HCT116 (cell line): ENCODE measurements around the gene ARFGEF3. TPM values are rescaled to one million over a fixed set of nuclear protein-coding genes. Genes with fewer than 3 reads are reported as not detected.

Source experiments
- ATAC-seq: fragments of 200-7000 bp; cut with Tn5 transposase; 2 replicates; pipeline ENCODE4 v1.9.1; 2020; ENCODE audit warnings: mild to moderate bottlenecking, moderate library complexity
- BruUV-seq: library from RNA; stranded (reverse); fragments of 400-500 nt; replicated peaks from 2 replicates; lab custom pipeline; 2021; lab: Mats Ljungman, UMichigan
- CTCF ChIA-PET: fragments of 300-600 bp; sonication (Branson Sonifier 250); formaldehyde crosslinking; loops from one replicate; lab custom pipeline; 2021; ENCODE audit warnings: antibody characterized with exemption; lab: Charles Lee
- POLR2A ChIA-PET: fragments of 300-600, 350-600 bp; sonication (Branson Sonifier 250); formaldehyde crosslinking; loops from one replicate; lab custom pipeline; 2021; ENCODE audit warnings: antibody characterized with exemption; lab: Charles Lee
- RAD21 ChIA-PET, 2 experiments: fragments of 300-600 bp; sonication (Branson Sonifier 250); formaldehyde crosslinking; loops; one replicate each; lab custom pipeline; 2023; ENCODE audit warnings: low total read pairs in 2 of 2; ENCODE audit not compliant: uncharacterized antibody in 2 of 2, unreplicated experiment in 2 of 2, low non-redundant PET in 1 of 2; lab: Charles Lee
- DNase-seq: peaks from one replicate; pipeline ENCODE4 v3.0.0-alpha.2; 2010; ENCODE audit warnings: low read depth, low spot score
- H2AFZ ChIP-seq: fragments of 200-600 bp; shearing (Covaris generic), sonication (generic); 2 replicates; pipeline ENCODE4 v1.6.1; 2017; ENCODE audit warnings: low read depth, mixed run types, mixed read lengths, antibody characterized with exemption, low read length; ENCODE audit not compliant: poor library complexity, severe bottlenecking
- H3K27ac ChIP-seq: 2 replicates; pipeline ENCODE4 v1.5.1; 2012; ENCODE audit warnings: low read depth, low read length
- H3K27me3 ChIP-seq: fragments of 200-600 bp; sonication (generic); 2 replicates; pipeline ENCODE4 v1.6.1; 2016; ENCODE audit warnings: mixed run types, low read length, mixed read lengths; ENCODE audit not compliant: insufficient read depth
- H3K36me3 ChIP-seq, 2 experiments: fragments of 200-500 bp in 1 of 2; fragments of 200-600 bp in 1 of 2; sonication (Bioruptor generic) in 1 of 2; sonication (generic) in 1 of 2; 2 replicates each; pipeline versions ENCODE4 v1.5.1 to v1.6.1; 2014 to 2016; ENCODE audit warnings: low read length in 2 of 2, inconsistent platforms in 1 of 2, mixed read lengths in 1 of 2, mixed run types in 1 of 2; ENCODE audit not compliant: insufficient read depth in 2 of 2, control insufficient read depth in 1 of 2
- H3K4me1 ChIP-seq, 2 experiments: fragments of 200-600 bp in 1 of 2; sonication (generic) in 1 of 2; 2 replicates each; pipeline versions ENCODE4 v1.5.1 to v1.6.1; 2012 to 2017; ENCODE audit warnings: low read length in 2 of 2, inconsistent platforms in 1 of 2, mild to moderate bottlenecking in 1 of 2, mixed read lengths in 1 of 2, mixed run types in 1 of 2, moderate library complexity in 1 of 2; ENCODE audit not compliant: insufficient read depth in 2 of 2, control insufficient read depth in 1 of 2
- H3K4me2 ChIP-seq: fragments of 200-600 bp; sonication (generic); 2 replicates; pipeline ENCODE4 v1.6.1; 2017; ENCODE audit warnings: mixed run types, low read length, mixed read lengths
- H3K4me3 ChIP-seq, 2 experiments: fragments of 200-600 bp in 1 of 2; sonication (generic) in 1 of 2; replicated peaks in 1 of 2; 2 replicates each; pipeline ENCODE4 v1.5.1; 2011 to 2016; ENCODE audit warnings: low read length in 2 of 2, control low read depth in 1 of 2, low read depth in 1 of 2, mild to moderate bottlenecking in 1 of 2, mixed read lengths in 1 of 2, mixed run types in 1 of 2
- H3K79me2 ChIP-seq: fragments of 200-600 bp; sonication (generic); 2 replicates; pipeline ENCODE4 v1.6.1; 2017; ENCODE audit warnings: mild to moderate bottlenecking, mixed run types, low read length, moderate library complexity, mixed read lengths; ENCODE audit not compliant: insufficient read depth
- H3K9ac ChIP-seq: fragments of 200-600 bp; sonication (generic); 2 replicates; pipeline ENCODE4 v1.6.1; 2016; ENCODE audit warnings: low read length, mixed read lengths
- H3K9me2 ChIP-seq: fragments of 200-600 bp; sonication (generic), shearing (Covaris generic); 2 replicates; pipeline ENCODE4 v1.6.1; 2017; ENCODE audit warnings: mixed run types, mild to moderate bottlenecking, moderate library complexity; ENCODE audit not compliant: insufficient read depth
- H3K9me3 ChIP-seq, 2 experiments: fragments of 200-500 bp in 1 of 2; fragments of 200-600 bp in 1 of 2; sonication (Bioruptor generic) in 1 of 2; sonication (generic) in 1 of 2; 2 replicates each; pipeline ENCODE4 v1.6.1; 2014 to 2017; ENCODE audit warnings: low read length in 2 of 2, mixed read lengths in 2 of 2, inconsistent platforms in 1 of 2, low read depth in 1 of 2, mild to moderate bottlenecking in 1 of 2, mixed run types in 1 of 2, moderate library complexity in 1 of 2; ENCODE audit not compliant: control insufficient read depth in 1 of 2, insufficient read depth in 1 of 2
- H4K20me1 ChIP-seq: fragments of 200-600 bp; sonication (generic), shearing (Covaris generic); 2 replicates; pipeline ENCODE4 v1.6.1; 2017; ENCODE audit warnings: mixed run types, mild to moderate bottlenecking, moderate library complexity; ENCODE audit not compliant: insufficient read depth
- CBX3 ChIP-seq: IDR thresholded peaks from 2 replicates; pipeline ENCODE4 v1.6.1; 2012; ENCODE audit warnings: low read depth
- CEBPB ChIP-seq: IDR thresholded peaks from 2 replicates; pipeline ENCODE4 v1.6.1; 2012; ENCODE audit warnings: low read depth
- CTCF ChIP-seq, 3 experiments: fragments of 200-600 bp in 1 of 3; sonication (generic) in 1 of 3; IDR thresholded peaks in 2 of 3; conservative IDR thresholded peaks in 1 of 3; 2 replicates each; pipeline ENCODE4 v1.5.1; 2012 to 2017; ENCODE audit warnings: low read depth in 2 of 3, low read length in 2 of 3, antibody characterized with exemption in 1 of 3, borderline replicate concordance in 1 of 3, control low read depth in 1 of 3, mild to moderate bottlenecking in 1 of 3, mixed read lengths in 1 of 3, mixed run types in 1 of 3, moderate library complexity in 1 of 3; ENCODE audit not compliant: insufficient read depth in 1 of 3
- EGR1 ChIP-seq: IDR thresholded peaks from 2 replicates; pipeline ENCODE4 v1.6.1; 2012; ENCODE audit warnings: low read depth
- FOSL1 ChIP-seq: IDR thresholded peaks from 2 replicates; pipeline ENCODE4 v1.6.1; 2012; ENCODE audit warnings: low read depth
- JUND ChIP-seq: IDR thresholded peaks from 2 replicates; pipeline ENCODE4 v1.6.1; 2012
- RAD21 ChIP-seq: IDR thresholded peaks from 2 replicates; pipeline ENCODE4 v1.6.1; 2012; ENCODE audit warnings: low read depth, mild to moderate bottlenecking
- YY1 ChIP-seq: IDR thresholded peaks from 2 replicates; pipeline ENCODE4 v1.6.1; 2011; ENCODE audit warnings: low read length, low read depth, moderate library complexity, mild to moderate bottlenecking; ENCODE audit not compliant: insufficient replicate concordance; ENCODE audit errors: extremely low read depth
- ZBTB33 ChIP-seq: IDR thresholded peaks from 2 replicates; pipeline ENCODE4 v1.6.1; 2011; ENCODE audit warnings: mild to moderate bottlenecking, low read length, moderate library complexity; ENCODE audit not compliant: insufficient replicate concordance; ENCODE audit errors: extremely low read depth
- ZFX ChIP-seq: fragments of 450-650 bp; IDR thresholded peaks from 2 replicates; pipeline ENCODE4 v1.6.1; 2017
- intact Hi-C: fragments of 100-400 bp; cut with micrococcal nuclease; formaldehyde crosslinking; loops from 2 replicates; pipeline ENCODE4 v1.10.0; 2022
- total RNA-seq: library from RNA; stranded (reverse); gene quantifications from one replicate; pipeline ENCODE4 v1.2.1, GENCODE V29; 2021; ENCODE audit not compliant: unreplicated experiment

Gene ARFGEF3
- total RNA-seq, 1 experiment from 2014 or later = 3.8 TPM

DNA sequence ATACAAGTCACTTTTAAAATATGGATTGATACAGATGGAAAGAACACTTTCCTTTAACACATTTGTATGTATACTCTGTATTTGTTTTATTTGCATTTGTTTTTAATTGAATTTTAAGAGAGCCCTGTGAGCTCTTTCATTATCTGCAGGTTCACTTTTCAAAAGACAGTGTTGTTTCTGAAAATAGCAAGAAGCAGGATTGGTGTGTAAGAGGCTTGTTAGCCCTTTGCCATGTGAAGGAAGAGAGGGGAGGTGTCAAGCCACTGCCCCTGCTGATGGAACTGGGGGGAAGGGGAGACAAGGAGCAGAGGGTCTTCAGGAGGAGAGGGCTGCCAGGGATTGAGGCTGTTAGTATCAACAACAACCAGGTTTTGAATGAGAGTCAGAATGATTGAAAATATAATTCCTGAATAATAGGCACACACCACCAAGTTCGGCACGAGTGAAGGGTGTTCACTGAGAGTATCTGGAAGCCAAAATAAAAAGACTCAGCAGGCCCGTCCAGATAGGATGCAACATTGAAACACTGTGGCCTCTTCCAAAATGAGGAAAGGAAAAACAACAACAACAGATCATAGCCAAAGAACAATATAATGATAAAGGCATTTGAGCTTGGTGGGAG lies 69.1 kb downstream of the ARFGEF3 start (continued):
- TF ChIP-seq ZBTB33 = no peak
- TF ChIP-seq CEBPB = no peak
- TF ChIP-seq FOSL1 = no peak
- TF ChIP-seq JUND = no peak
- TF ChIP-seq, all 23 proteins: peak for 0

GRCh38 chr6:138231381-138231886 lies 69.7 kb downstream of the ARFGEF3 start:
- ChIA-PET RAD21 (no interaction called here), CTCF (no interaction called here), POLR2A (no interaction called here)
- no peak overlapping the region for H3K4me2 ChIP-seq
- H3K4me3 ChIP-seq = no peak overlapping the region
- intact Hi-C loops = no loop called here
- no peaks in the 10 kb centered on the region for H3K9me3 ChIP-seq
- H3K79me2 ChIP-seq = no peaks in the 10 kb centered on the region
- H3K27ac ChIP-seq = no peak overlapping the region
- H3K36me3 ChIP-seq = no peaks in the 10 kb centered on the region
- H3K9ac ChIP-seq = no peak overlapping the region
- H3K27me3 ChIP-seq = no peaks in the 10 kb centered on the region
- H2AFZ ChIP-seq = no peak overlapping the region
- no peak for DNase-seq
- no peak for ATAC-seq
- no peaks in the 10 kb centered on the region for H3K9me2 ChIP-seq
- no TSS peak for BruUV-seq
- no peaks in the 10 kb centered on the region for H4K20me1 ChIP-seq
- no peak for TF ChIP-seq CBX3
- TF ChIP-seq CTCF (IDR thresholded peaks at IDR 0.05 in 2 of 3, conservative IDR thresholded peaks at IDR 0.05 in 1 of 3; ENCODE audit: borderline replicate concordance in 1 of 3, insufficient read depth in 1 of 3, low read depth in 2 of 3, low read length in 2 of 3) = no peak
- TF ChIP-seq EGR1 = no peak
- TF ChIP-seq RAD21 = no peak
- no peak for TF ChIP-seq ZFX
- TF ChIP-seq YY1 = no peak
- TF ChIP-seq JUND = no peak
- TF ChIP-seq, all 23 proteins: peak for 0
- no peaks in the 10 kb centered on the region for H3K4me1 ChIP-seq
